Common myeloid progenitor, CD34-positive (primary cell): Measurements from ENCODE around the gene PLPP4.

Source experiments
- CTCF ChIA-PET: fragments of 350-600 bp; sonication (Branson Sonifier 250); formaldehyde crosslinking; loops from one replicate; lab custom pipeline; 2021; ENCODE audit warnings: antibody characterized with exemption; lab: Charles Lee
- POLR2A ChIA-PET: fragments of 350-600 bp; sonication (Branson Sonifier 250); formaldehyde crosslinking; loops from one replicate; lab custom pipeline; 2021; ENCODE audit warnings: antibody characterized with exemption; lab: Charles Lee
- DNase-seq, 3 donors: peaks; one replicate each; pipeline versions ENCODE4 v3.0.0 to v3.0.0-alpha.2; 2013
- H3K27ac ChIP-seq, 2 experiments: 1 replicate in 1 of 2; 2 replicates in 1 of 2; pipeline ENCODE4 v1.7.0; 2013; ENCODE audit warnings: inconsistent platforms in 2 of 2, low read length in 2 of 2, mild to moderate bottlenecking in 2 of 2, low read depth in 1 of 2, moderate library complexity in 1 of 2; ENCODE audit not compliant: severe bottlenecking in 2 of 2, insufficient read depth in 1 of 2, poor library complexity in 1 of 2
- H3K27me3 ChIP-seq, 5 experiments: replicated peaks in 2 of 5; 1 replicate in 3 of 5; 2 replicates in 2 of 5; pipeline versions ENCODE4 v1.6.1 to v1.7.0; 2013; ENCODE audit warnings: low read length in 4 of 5, mild to moderate bottlenecking in 2 of 5, moderate library complexity in 2 of 5, inconsistent platforms in 1 of 5; ENCODE audit not compliant: insufficient read depth in 5 of 5, control insufficient read depth in 4 of 5
- H3K36me3 ChIP-seq, 4 experiments: 1 replicate in 2 of 4; 2 replicates in 2 of 4; pipeline versions ENCODE4 v1.6.1 to v1.7.0; 2013; ENCODE audit warnings: low read length in 3 of 4, control low read depth in 1 of 4, mild to moderate bottlenecking in 1 of 4; ENCODE audit not compliant: control insufficient read depth in 4 of 4, insufficient read depth in 4 of 4
- H3K4me1 ChIP-seq, 4 experiments: 1 replicate in 3 of 4; 2 replicates in 1 of 4; pipeline versions ENCODE4 v1.6.1 to v1.7.1; 2013; ENCODE audit warnings: low read length in 3 of 4, mild to moderate bottlenecking in 3 of 4, control low read depth in 1 of 4, inconsistent platforms in 1 of 4, moderate library complexity in 1 of 4; ENCODE audit not compliant: control insufficient read depth in 4 of 4, insufficient read depth in 4 of 4; ENCODE audit errors: control extremely low read depth in 1 of 4
- H3K4me3 ChIP-seq, 7 experiments: 1 replicate in 4 of 7; 2 replicates in 3 of 7; pipeline versions ENCODE4 v1.5.1 to v1.7.0; 2013; ENCODE audit warnings: mild to moderate bottlenecking in 7 of 7, low read length in 6 of 7, moderate library complexity in 6 of 7, inconsistent platforms in 2 of 7, low read depth in 2 of 7, control low read depth in 1 of 7; ENCODE audit not compliant: insufficient read depth in 4 of 7, control insufficient read depth in 1 of 7; ENCODE audit errors: extremely low read depth in 1 of 7
- H3K9me3 ChIP-seq, 5 experiments: 1 replicate in 4 of 5; 2 replicates in 1 of 5; pipeline versions ENCODE4 v1.6.1 to v1.7.1; 2013; ENCODE audit warnings: low read length in 4 of 5, mild to moderate bottlenecking in 2 of 5, inconsistent platforms in 1 of 5, low read depth in 1 of 5, moderate library complexity in 1 of 5; ENCODE audit not compliant: control insufficient read depth in 4 of 5, insufficient read depth in 2 of 5; ENCODE audit errors: control extremely low read depth in 1 of 5
- WGBS: methylation state at CpG from one replicate; pipeline ENCODE4 v1.1.5; 2013; ENCODE audit not compliant: insufficient coverage; 5-methylcytosine and 5-hydroxymethylcytosine counted together

The PLPP4 gene

DNA sequence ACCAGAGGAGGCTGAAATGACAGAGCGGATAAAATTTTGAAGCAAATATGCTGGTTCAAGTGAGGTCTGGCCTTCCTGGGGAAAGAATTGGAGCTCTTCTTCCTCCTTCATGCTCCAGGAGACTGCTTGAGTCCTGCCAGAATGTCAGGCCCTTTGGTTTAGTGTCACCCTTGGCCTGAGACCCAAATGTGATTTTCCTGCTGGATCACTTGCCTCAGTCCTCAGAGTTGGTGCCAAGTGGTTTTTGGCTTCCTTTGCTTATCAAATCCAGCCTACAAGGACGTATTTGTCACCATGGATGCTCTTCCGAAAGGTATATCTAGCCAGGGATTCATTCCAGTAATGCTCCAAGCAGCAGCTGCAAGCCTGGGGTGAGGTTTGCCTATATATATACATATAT, 118.4 kb downstream of the PLPP4 start:
- no peak for DNase-seq
- Histone ChIP-seq H3K4me3 (no peak overlapping the region), H3K27me3 (peaks cover 0 to 2% (median 0%) of the 10 kb centered on the region in 5 experiments), H3K27ac (no peak overlapping the region), H3K9me3 (no peaks in the 10 kb centered on the region), H3K36me3 (no peaks in the 10 kb centered on the region), H3K4me1 (no peaks in the 10 kb centered on the region)
- WGBS, result 89% methylated on average over 1 of the region's 3 CpGs
- CTCF ChIA-PET, result no interaction called here
- POLR2A ChIA-PET, result no interaction called here

- peaks cover 0 to 2% (median 0%) of the 10 kb centered on the region in 5 experiments for H3K27me3 ChIP-seq
- H3K27ac ChIP-seq, result no peak overlapping the region
- POLR2A ChIA-PET, result no interaction called here
- H3K36me3 ChIP-seq, result no peaks in the 10 kb centered on the region
- CTCF ChIA-PET, result no interaction called here
- H3K4me1 ChIP-seq, result no peaks in the 10 kb centered on the region
- no peak overlapping the region for H3K4me3 ChIP-seq
- WGBS, result 100% methylated on average over 1 of the region's 2 CpGs
- no peaks in the 10 kb centered on the region for H3K9me3 ChIP-seq
- no peak for DNase-seq
Observed at GRCh38 chr10:120578134-120578533, 121.1 kb downstream of the PLPP4 start.

- 93% methylated on average over 4 of the region's 4 CpGs for WGBS
Observed at GRCh38 chr10:120578890-120579289, 121.9 kb downstream of the PLPP4 start.

DNA sequence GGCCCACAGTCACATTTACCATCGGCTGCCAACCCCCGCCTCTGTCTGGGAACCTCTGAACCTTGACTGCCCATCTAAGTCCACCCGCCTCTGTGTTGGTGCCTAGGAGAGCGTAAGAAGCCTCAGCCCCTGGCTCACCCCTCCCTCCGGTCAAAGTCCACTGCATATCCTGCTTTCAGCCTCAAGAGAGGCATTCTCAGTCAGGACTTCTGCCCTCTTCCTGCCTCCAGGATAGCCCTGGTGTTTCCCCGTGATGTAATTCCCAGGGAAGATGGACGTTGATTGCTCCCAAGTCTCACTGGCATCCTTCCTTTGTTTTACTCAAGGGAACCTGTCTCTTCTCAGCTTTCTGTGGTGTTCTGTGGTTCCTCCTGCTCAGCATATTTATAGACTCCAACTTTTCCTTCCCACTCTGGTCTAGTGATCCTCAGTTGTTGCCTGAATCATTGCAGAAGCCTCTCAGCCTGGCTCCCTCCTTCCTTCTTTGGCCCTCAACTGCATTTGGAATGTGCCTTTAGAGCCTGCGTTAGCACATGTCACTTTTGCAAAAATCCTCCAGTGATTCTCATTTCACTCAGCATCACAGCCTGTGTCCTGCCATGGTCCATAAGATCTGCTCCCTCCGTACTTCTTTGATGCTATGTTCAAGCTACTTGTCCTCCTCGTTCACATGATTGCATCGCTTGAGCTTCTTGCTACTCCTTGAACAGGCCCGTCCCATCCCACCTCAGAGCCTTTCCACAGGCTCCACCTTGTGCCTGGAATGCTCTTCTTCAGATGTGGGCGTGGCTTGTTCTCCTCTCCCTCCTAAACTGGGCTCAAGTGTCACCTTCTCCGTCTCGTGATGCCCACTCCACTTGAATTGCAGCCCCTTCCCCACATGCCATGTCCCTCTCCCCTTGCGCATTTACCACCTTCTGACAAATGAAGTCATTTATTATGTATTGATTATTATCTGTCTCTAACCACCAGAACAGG, 124.2 kb downstream of the PLPP4 start:
- 97% methylated on average over 13 of the region's 16 CpGs for WGBS
- DNase-seq, result no peak
- Histone ChIP-seq H3K4me3 (no peak overlapping the region), H3K27ac (no peak overlapping the region), H3K36me3 (no peaks in the 10 kb centered on the region), H3K27me3 (no peaks in the 10 kb centered on the region), H3K9me3 (no peaks in the 10 kb centered on the region), H3K4me1 (no peaks in the 10 kb centered on the region)
- POLR2A ChIA-PET, result no interaction called here
- CTCF ChIA-PET, result no interaction called here

More at GRCh38 chr10:120578890-120579289, 121.9 kb downstream of the PLPP4 start:
- peaks cover 0 to 2% (median 0%) of the 10 kb centered on the region in 5 experiments for H3K27me3 ChIP-seq
- POLR2A ChIA-PET, result no interaction called here
- no peak overlapping the region for H3K4me3 ChIP-seq
- no peak for DNase-seq
- H3K9me3 ChIP-seq, result no peaks in the 10 kb centered on the region
- H3K4me1 ChIP-seq, result no peaks in the 10 kb centered on the region
- no peaks in the 10 kb centered on the region for H3K36me3 ChIP-seq
- CTCF ChIA-PET, result no interaction called here
- no peak overlapping the region for H3K27ac ChIP-seq

- POLR2A ChIA-PET, result no interaction called here
- 50% methylated on average over 2 of the region's 2 CpGs for WGBS
- H3K4me1 ChIP-seq, result no peaks in the 10 kb centered on the region
Observed at GRCh38 chr10:120582753-120583152, 125.7 kb downstream of the PLPP4 start.

DNA sequence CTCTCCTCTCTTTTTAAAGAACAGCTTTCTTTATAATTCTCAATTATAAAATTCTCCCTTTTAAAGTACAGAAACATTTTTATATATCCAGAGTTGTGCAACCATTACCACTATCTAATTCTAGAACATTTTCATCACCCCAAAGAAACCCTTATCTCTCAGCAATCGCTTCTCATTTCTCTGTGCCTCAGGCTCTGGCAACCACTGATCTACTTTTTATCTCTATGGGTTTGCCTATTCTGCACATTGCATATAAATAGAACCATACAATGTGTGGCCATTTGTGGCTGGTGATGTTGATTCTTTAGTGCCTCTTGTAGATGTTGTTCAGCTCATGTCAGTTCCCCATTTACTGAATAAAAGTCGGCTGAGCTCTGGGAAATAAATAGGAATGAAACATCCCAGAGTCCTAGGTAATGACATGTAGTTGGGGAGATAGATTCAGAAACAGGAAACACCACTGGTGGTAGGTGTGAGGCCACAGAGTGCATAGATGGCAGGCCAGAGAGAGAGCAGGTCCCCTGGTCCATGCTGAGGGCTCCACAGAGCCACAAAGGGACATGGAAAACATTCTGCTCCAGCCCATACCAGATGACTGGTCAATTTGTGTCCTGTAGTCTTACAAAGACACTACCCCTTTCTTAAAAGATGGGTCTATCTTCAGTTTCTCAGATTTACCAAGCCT, 126.5 kb downstream of the PLPP4 start:
- 88% methylated on average over 1 of the region's 2 CpGs for WGBS
- Histone ChIP-seq H3K4me1 (no peaks in the 10 kb centered on the region), H3K4me3 (no peak overlapping the region), H3K36me3 (no peaks in the 10 kb centered on the region), H3K27me3 (no peaks in the 10 kb centered on the region), H3K9me3 (no peaks in the 10 kb centered on the region), H3K27ac (no peak overlapping the region)
- DNase-seq, result peak in 1 of 3 donors; percentile 9
- ChIA-PET CTCF (interaction anchor here (0.6 kb wide), 1 partner anchor 153 kb away, joined by 4 read pairs; no protein-coding TSS in a partner anchor), POLR2A (no interaction called here)

More at GRCh38 chr10:120582753-120583152, 125.7 kb downstream of the PLPP4 start:
- Histone ChIP-seq H3K36me3 (no peaks in the 10 kb centered on the region), H3K4me3 (no peak overlapping the region), H3K9me3 (no peaks in the 10 kb centered on the region), H3K27ac (no peak overlapping the region), H3K27me3 (no peaks in the 10 kb centered on the region)
- no peak for DNase-seq
- CTCF ChIA-PET, result no interaction called here

DNA sequence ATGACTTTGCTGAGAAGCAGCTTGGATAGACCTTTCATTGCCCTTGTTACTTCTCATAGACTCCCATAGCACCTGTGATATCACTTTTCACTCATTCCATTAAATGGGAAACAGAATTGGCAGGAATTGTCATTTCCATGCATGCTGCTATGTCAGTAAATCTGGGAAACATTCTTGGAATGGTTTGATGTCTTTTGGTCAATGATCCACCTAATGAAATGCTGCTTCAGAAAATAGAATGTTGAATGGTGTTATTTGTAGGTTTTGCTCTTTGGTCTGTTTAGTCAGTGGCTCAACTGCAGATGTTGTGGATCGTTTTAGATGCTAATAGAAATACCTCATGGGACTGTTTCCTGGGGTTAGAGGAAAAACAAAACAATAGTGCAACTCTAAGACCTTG, 127.8 kb downstream of the PLPP4 start:
- Histone ChIP-seq H3K27ac (no peak overlapping the region), H3K36me3 (no peaks in the 10 kb centered on the region), H3K4me1 (no peaks in the 10 kb centered on the region), H3K9me3 (no peaks in the 10 kb centered on the region), H3K27me3 (no peaks in the 10 kb centered on the region), H3K4me3 (no peak overlapping the region)
- POLR2A ChIA-PET, result no interaction called here
- CTCF ChIA-PET, result no interaction called here
- no peak for DNase-seq
- WGBS, result no CpG with 5 or more reads among the region's 1 CpG
